HG03558 (cell line): ENCODE results near the gene F10.
"Not testable (repeated sequence)": the region's sequence is repeated elsewhere in the genome, so short reads cannot be mapped to it uniquely, and the experiment has no call there.

Experiments used
- ATAC-seq: cut with Tn5 transposase; IDR thresholded peaks from one replicate; pipeline ENCODE4 v1.9.1; 2021; ENCODE audit warnings: moderate number of reproducible peaks; ENCODE audit not compliant: unreplicated experiment; ENCODE audit errors: extremely low read depth

The F10 gene

GRCh38 chr13:113150550-113151365 lies 28.2 kb downstream of the F10 start:
- ATAC-seq, result no peak

- no peak for ATAC-seq
Observed at GRCh38 chr13:113151745-113152690, 29.4 kb downstream of the F10 start.

- ATAC-seq, result no peak
Observed at GRCh38 chr13:113152691-113152983, 30.0 kb downstream of the F10 start.

- ATAC-seq, result no peak
Observed at GRCh38 chr13:113152984-113153809, 30.6 kb downstream of the F10 start.

- no peak for ATAC-seq
Observed at GRCh38 chr13:113153810-113154748, 31.5 kb downstream of the F10 start.

- no peak for ATAC-seq
Observed at GRCh38 chr13:113155201-113155600, 32.6 kb downstream of the F10 start.

GRCh38 chr13:113155982-113156655 lies 33.5 kb downstream of the F10 start:
- no peak for ATAC-seq

- no peak for ATAC-seq
Observed at GRCh38 chr13:113157206-113157928, 34.8 kb downstream of the F10 start.

GRCh38 chr13:113157929-113158747 lies 35.5 kb downstream of the F10 start, which contains the start of gene PROZ:
PROZ (plus strand) TSS chr13:113158648; CDS start chr13:113158661, 13 bp downstream.
- no peak for ATAC-seq

- ATAC-seq, result no peak
Observed at GRCh38 chr13:113158946-113159345, 36.3 kb downstream of the F10 start.

- no peak for ATAC-seq
Observed at GRCh38 chr13:113159701-113160100, 37.1 kb downstream of the F10 start.

- no peak for ATAC-seq
Observed at GRCh38 chr13:113160983-113161382, 38.4 kb downstream of the F10 start.

GRCh38 chr13:113161433-113161832 lies 38.8 kb downstream of the F10 start:
- no peak for ATAC-seq

- not testable (repeated sequence) for ATAC-seq
Observed at GRCh38 chr13:113161975-113162374, 39.4 kb downstream of the F10 start.

- ATAC-seq, result no peak
Observed at GRCh38 chr13:113162783-113163685, 40.4 kb downstream of the F10 start.

GRCh38 chr13:113164492-113164891 lies 41.9 kb downstream of the F10 start:
- no peak for ATAC-seq
